HG03045 (cell line): ENCODE results near the gene LRRC45.

Experiments
- ATAC-seq: cut with Tn5 transposase; IDR thresholded peaks from one replicate; pipeline ENCODE4 v1.9.1; 2021; ENCODE audit warnings: mild to moderate bottlenecking, moderate library complexity; ENCODE audit not compliant: unreplicated experiment

Gene LRRC45

GRCh38 chr17:82007228-82007494 is 15.9 kb upstream of the LRRC45 start:
- ATAC-seq = no peak

- ATAC-seq = no peak
Observed at GRCh38 chr17:82007495-82008257, 15.4 kb upstream of the LRRC45 start.

DNA sequence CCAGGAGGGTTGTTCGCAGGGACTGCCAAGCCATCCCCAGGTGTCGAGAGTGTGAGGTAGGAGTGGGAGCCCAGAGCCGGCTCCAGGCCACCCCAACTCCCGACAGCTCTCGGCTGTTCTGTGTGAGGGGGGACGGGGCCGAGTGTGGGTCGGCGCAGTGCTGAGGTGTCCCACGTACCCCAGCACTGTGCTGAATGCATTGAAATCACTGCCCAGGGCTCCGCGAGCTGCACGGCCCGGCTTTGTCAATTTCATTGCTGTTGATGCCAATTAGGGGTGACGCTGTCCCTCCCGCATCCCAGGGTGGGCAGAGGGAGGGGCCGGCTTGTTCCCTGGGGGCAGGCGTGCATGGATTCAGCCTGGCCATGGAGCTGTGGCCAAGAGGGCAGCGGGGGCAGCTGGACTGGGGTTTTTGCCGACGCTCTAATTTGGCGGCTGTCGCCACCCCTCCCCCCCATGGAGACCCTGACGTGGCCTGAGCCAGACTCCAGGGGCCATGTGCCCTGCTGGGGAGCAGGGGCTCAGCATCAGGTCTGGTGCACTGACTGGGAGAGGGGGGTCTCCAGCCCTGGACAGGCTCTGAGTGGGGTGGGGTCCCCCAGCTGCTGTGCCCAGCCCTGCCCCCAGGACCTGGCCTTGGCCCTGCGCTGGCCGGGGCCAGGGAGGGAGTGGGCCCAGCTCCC is 14.7 kb upstream of the LRRC45 start:
- ATAC-seq = no peak

- no peak for ATAC-seq
Observed at GRCh38 chr17:82008941-82009405, 14.1 kb upstream of the LRRC45 start.

- no peak for ATAC-seq
Observed at GRCh38 chr17:82009413-82009812, 13.7 kb upstream of the LRRC45 start.

DNA sequence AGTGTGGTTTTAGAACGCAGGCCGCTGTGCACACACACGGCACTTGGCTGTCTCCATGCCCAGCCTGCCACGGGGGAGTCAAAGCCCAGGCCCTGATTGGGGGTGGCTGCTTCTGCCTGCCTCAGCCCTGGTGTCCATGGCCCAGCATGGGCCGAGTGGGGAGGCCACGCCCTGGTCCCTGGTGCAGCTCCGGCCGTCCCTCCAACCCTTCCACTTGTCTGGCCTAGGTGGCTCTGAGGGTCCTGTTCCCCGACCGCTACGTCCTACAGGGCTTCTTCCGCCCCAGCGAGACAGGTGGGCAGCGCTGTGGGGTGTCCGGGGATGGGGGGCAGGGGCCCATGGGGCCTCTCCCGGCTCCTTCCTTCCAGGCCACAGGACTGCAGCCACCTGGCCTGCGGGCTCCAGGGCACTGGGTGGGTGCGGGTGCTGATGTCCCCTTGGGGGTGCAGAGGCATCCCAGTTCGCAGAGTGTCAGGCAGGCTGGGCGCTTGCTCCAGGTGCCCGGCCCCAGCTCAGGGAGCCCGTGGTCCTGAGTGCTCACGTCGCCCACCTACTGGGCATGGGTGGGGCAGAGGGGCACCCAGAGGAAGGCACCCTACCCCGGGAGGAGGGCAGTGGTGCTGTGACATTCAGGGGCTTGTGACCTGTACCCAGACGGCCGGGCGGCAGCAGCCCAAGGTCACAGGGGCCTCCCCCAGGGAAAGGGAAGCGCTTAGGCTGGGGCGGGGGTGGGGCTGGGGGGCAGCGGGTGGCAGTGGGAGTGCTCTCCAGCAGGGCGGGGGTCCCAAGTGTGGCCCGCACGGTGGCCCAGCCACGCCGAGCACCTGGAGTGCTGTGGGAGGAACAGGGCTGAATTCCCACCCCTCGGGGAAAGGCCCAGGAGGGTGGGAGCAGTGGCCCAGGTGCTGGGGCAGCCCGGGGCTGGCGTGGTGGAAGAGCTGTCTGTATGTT is 12.3 kb upstream of the LRRC45 start:
- no peak for ATAC-seq

DNA sequence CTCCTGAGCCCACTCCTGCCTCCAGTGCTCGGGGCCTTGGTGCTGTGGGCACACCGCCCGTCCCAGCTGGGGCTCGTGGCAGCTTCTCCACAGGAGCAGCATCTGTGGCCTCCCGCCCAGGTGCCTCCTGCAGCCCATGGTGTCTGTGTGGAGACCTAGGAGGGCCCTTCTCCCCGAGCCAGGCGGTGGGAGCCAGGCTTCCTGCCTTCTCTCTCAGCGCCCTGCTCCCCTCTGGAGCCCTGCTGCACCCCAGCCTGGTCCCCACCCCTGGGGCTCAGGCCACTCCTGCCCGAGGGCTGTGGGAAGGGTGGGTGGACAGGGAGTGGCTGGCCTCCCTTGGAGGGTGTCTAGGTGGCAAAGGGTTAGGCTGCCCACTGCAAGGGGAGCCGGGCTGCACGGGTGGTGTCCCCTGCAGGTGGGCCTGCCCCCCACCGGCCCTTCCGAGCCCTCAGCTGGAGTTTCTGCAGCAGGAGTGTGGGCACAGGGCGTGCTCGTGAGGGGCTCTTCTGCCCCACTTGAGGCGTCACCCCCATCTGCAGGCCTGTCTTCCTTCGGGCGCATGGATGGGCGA is 11.4 kb upstream of the LRRC45 start:
- no peak for ATAC-seq

DNA sequence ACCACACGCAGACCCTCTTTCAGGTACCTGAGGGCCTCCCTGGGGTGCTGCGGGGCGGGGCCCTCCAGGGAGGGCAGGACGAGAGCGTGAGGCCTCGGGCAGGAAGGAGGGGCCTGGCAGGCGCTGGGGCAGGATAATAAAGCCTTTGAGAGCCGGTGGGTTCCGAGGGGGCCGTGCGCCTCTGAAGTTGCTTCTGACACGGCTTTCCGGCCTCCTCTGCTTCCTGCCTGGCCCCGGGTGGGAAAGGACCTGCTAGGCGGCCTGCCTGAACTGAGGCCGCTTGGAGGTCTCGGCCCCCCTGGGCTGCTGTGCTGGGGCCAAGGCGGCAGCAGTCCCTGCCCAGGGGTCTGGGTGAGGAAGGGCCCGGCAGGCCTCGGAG is 10.9 kb upstream of the LRRC45 start:
- no peak for ATAC-seq

- ATAC-seq = no peak
Observed at GRCh38 chr17:82012640-82013295, 10.3 kb upstream of the LRRC45 start.

- no peak for ATAC-seq
Observed at GRCh38 chr17:82013341-82013740, 9.8 kb upstream of the LRRC45 start.

GRCh38 chr17:82013772-82014321 is 9.3 kb upstream of the LRRC45 start:
- no peak for ATAC-seq

GRCh38 chr17:82014432-82014831 is 8.7 kb upstream of the LRRC45 start:
- ATAC-seq = no peak

GRCh38 chr17:82014971-82015310 is 8.2 kb upstream of the LRRC45 start:
- no peak for ATAC-seq

DNA sequence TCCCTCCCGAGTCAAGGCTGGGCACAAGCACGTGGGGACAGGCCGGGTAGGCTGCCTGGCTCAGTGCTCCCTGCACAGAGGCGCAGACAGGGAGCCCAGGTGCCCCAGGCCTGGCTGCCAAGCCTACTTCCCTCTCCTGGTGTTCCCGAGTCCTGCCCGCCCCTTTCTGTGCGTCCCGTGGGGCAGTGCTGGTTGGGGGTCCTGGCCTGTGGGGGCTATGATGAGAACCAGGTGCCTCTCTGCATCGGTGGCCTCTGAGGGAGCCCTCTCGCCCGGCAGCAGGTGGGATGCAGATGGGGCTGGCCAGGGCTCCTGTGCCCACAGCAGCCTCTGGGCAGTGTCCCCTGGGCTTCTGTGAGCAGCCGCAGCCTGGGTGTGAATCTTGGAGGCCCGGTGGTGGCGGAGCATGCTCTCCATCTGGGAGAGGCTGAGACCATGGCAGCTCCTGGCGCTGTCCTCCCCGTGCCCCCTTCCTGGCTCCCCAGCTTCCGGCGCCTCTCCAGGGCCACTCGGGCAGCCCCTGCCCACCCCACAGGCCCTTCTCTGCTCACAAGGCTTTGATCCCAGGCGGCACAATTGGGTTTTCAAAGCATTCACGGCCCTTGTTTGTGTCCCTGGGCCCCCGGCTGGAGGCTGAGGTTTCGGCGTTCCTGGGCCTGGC is 7.7 kb upstream of the LRRC45 start:
- no peak for ATAC-seq

DNA sequence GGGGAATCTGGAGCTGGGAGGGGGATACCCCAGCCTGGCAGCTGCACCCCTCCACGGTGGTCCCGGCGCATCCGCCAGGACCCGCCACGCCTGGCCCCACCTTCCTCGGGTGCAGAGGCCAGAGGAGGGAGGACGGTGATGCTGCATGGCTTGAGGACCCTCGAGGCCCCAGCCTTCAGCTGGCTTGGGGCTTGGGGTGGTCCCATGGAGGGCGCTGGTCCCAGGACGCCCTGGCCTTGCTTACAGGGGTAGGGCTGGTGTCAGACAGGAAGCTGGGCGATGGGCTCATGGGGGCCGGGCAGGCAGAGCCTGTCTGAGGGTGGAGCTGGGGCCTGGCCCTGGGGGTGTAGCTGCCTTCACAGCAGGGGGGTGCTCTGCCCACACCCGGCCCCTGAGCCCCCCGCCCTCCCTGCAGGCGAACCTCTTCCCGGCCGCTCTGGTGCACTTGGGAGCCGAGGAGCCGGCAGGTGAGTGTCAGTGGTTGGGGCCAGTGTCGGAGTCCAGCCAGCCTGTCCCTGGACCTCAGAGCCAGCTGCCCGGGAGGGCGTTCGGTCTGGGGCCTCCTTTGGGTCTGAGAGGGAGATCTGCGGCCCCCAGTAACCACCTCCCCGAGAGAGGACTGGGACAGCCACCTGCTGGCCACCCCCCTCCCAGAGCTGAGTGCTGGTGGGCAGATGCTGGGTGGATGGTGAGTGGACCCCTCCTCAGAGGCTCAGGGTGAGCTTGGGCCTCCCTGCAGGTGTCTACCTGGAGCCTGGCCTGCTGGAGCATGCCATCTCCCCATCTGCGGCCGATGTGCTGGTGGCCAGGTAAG is 6.8 kb upstream of the LRRC45 start:
- no peak for ATAC-seq

GRCh38 chr17:82016875-82017459 is 6.1 kb upstream of the LRRC45 start:
- no peak for ATAC-seq

DNA sequence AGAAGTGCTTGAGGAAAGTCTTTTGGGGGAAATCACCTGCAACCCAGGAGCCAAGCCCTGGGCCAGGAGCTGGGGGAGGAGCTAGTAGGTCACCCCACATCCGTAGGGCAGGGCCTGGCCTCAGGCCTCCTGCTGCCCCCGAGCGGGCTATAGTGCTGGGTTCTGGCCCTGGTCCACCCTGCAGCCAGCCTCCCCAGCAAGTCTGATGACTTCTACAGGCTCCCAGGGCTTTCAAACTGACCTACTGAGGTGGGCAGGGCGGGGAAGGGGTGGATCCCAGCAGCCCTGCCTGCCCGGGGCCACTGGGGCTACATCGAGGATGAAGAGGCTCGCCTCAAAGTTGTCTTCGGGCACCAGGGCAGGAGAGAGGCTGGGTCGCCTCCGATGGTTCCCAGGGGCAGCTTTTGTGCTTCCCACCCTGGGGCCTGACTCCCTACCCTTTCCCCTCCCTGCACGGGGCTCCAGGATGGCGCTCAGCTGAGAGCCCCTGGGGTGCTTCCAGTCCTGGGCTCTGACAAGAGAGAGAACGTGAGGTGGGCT is 5.4 kb upstream of the LRRC45 start:
- ATAC-seq = no peak

GRCh38 chr17:82018152-82018988 is 4.7 kb upstream of the LRRC45 start:
- ATAC-seq = no peak
